Hematopoietic multipotent progenitor cell treated with erythropoietin and hydrocortisone succinate and interleukin-3 and kit ligand, for 8 days (in vitro differentiated cells): ENCODE data around the gene NEXN.
"Not testable (repeated sequence)": the region's sequence is repeated elsewhere in the genome, so short reads cannot be mapped to it uniquely, and the experiment has no call there.

Experiments
- DNase-seq: peaks from one replicate; pipeline ENCODE4 v3.0.0-alpha.2; 2015

The NEXN gene

DNA sequence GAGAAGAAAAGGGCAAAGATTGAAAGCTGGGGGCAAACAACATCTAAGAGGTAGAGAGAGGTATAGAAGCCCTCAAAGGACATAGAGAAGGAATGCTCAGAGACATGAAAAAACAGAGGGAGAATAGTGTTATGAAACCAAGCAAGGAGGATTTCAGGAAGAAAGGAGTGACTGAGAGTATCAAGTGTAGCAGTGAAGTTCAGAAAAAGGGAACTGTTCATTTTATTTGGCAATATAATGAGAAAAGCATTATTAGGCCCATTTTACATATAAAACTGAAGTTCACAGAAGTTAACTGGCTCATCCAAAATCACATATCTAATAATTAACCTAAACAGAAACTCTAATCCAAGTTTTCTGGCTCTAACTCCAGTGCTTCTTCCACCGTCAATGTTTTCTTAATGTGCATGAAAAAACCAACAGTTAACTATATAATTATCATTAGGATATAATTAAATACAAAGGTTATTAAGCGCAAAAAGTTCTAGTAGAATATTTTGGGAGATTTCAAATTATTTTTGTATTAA, 17.7 kb downstream of the NEXN start:
- no peak for DNase-seq

DNA sequence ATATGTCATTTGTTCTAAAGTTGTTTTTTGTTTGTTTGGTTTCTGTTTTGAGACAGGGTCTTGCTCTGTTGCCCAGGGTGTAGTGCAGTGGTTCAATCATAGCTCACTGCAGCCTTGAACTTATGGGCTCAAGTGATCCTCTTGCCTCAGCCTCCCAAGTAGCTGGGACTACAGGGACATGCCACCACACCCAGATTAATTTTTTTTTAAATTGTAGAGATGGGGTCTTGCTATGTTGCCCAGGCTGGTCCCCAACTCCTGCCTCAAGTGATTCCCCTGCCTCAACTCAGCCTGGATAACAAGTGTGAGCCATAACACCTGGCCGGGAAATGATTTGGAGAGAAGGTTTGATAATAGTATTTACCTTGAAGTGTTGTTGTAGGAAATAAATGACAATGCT, 18.2 kb downstream of the NEXN start:
- no peak for DNase-seq

DNA sequence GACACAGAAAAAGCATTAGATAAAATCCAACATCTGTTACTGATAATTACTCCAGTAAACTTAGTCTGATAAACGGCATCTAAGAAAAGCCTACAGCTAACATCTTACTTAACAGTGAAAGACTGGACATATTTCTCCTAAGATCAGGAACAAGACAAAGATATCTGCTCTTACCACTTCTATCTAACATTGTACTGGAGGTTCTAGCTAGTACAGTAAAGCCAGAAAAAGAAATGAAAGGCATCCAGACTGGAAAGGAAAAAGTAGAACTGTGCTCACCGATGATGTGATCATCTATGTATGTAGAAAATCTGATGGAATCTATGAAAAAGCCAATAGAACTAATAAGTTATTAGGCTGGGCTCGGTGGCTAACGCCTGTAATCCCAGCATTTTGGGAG, 21.7 kb downstream of the NEXN start:
- DNase-seq, result no peak

DNA sequence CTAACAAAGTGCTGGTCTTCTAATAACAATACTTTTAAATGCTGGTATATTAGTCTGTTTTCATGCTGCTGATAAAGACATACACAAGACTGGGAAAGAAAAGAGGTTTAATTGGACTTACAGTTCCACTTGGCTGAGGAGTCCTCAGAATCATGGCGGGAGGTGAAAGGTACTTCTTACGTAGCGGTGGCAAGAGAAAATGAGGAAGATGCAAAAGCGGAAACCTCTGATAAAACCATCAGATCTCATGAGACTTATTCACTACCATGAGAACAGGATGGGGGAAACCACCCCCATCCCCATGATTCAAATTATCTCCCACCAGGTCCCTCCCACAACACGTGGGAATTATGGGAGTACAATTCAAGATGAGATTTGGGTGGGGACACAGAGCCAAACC, 30.5 kb downstream of the NEXN start:
- not testable (repeated sequence) for DNase-seq

DNA sequence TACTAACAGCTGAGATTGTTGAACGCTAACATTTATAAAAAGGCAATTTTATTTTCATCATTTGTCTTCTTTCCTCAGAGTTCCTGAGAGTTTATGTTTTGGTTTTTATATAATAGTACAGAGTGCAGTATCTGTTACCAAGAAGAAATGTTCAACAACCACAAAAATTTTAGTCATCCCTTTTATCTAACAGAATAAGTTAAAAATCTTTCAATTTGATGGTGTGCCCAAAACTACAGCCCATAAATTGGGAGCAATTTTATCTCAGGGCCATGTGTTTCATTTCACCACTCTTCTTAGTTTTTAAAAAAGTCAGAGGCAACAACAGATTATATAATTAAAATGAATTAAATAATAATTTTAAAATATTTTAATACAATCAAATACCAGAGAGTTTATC, 37.1 kb downstream of the NEXN start:
- no peak for DNase-seq

DNA sequence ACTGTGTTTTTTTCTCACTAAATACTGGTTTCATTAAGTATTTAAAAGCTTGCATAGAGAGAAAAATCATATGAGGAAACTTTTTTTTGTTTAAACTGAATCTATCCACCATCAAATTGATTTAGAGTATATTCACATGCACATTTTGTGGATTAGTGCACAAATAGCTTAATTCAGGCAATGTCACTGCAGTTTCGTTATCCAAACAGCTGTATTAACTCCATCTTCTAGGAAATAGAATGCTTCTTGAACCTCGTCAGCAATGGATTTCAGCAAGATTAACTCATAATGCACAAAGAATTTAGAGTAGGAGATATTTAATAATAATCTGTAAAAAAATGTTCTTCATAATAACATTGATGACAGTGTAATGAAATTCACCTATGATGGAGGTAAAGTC, 37.5 kb downstream of the NEXN start:
- no peak for DNase-seq

DNA sequence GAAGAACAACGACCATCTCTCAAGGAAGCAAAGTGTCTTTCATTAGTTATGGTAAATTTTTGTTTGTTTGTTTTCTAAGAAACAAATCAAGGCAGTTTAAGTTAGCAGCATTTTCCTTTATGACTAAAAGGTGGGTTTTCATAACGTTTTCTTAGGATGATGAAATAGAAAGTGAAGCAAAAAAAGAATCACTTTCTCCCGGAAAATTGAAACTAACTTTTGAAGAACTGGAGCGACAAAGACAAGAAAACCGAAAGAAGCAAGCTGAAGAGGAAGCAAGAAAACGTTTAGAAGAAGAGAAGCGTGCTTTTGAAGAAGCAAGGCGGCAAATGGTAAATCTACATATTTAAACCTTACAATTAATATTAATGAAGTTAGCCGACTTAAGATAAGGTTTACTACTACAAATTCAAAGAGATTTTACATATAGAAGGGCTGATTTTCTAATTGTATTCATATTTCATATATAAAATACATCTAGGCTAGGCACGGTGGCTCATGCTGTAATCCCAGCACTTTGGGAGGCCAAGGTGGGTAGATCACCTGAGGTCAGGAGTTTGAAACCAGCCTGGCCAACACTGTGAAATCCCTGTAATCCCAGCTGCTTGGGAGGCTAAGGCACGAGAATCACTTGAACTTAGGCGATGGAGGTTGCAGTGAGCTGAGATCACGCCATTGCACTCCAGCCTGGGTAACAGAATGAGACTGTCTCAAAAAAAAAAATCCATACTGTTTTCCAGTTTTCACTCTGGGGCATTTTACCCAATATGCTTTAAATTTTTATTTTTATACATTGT, 38.3 kb downstream of the NEXN start:
- DNase-seq, result no peak

DNA sequence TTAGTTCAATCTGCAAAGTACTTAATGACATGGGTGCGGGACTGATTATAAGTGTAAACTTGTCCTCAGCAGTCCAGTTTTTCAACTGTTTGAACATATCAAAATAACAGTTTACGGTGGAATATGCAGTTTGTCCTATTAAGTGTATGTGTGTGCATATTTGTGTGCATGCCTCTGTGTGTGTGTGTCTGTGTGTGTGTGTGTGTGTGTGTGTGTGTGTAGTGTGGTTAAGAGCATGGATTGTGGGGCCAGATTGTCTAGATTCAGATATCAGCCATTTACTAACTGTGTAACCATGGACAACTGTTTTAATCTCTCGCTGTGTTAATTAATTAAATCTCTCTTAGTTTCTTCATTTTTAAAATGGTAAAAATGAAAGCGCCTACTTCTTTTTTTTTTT, 39.0 kb downstream of the NEXN start:
- DNase-seq, result no peak

DNA sequence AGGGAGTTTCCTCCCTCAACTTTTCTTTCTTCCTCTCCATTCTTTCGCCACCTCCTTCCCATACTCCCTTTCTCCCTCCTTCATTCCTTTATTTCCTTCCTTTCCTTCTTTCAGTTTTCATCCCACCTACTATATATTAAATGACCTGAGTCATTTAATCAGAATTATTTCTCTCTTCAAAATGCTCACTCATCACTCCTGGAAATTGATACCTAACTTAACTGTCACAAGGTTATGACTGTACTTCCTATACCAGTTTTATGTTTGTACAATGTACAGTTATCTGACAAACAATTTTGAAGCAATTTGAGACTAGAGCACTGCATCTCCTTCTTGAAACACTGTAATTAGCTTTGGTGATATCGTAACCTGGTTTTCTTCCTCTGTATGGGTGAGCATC, 41.4 kb downstream of the NEXN start:
- DNase-seq, result no peak

DNA sequence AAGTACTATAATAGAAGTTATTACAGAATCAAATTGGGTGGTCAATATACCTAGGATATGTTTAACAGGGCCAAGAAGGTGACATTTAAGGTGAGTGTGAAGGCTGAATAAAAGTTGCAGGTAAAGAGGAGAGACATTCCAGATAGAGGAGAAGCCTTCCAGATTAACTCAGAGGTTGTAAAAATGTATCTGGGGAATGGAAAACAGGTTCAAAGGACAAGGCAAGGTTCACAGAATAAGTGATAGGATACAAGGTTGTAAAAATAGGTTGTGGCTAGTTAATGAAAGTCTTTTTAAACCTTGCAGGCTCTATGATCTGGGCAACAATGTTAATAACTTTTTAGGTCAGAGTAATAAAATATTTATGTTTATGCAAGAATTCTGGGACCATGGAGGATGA, 50.2 kb downstream of the NEXN start:
- no peak for DNase-seq

DNA sequence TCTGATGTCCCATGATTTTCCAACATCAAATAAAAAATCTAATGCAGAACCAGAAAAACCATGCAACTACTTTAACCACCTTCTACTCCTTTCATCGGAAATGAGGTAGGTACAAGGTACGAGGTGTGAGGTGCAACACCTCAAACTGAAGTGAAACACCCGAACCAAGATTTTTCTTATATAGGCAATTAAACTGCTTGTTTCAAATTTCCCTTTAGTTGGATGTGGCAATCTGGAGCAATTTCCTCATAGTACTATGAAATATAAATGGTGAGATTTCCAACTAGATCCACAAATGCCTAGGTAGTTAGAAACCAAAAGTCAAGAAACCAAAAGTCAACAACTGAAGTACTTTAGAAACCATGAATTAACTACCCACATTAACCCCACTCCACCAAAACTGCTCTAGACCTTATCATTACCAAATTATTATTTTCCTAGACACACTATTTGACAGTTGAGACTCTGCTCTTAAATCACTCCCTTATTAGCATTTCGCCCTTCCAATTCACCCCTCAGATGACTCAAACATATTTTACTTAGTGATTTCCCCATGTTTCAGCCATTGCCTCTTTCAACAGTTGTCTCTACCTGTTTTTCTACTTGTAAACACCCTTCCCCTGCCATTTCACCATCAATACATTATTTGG, 52.6 kb downstream of the NEXN start:
- DNase-seq, result no peak

DNA sequence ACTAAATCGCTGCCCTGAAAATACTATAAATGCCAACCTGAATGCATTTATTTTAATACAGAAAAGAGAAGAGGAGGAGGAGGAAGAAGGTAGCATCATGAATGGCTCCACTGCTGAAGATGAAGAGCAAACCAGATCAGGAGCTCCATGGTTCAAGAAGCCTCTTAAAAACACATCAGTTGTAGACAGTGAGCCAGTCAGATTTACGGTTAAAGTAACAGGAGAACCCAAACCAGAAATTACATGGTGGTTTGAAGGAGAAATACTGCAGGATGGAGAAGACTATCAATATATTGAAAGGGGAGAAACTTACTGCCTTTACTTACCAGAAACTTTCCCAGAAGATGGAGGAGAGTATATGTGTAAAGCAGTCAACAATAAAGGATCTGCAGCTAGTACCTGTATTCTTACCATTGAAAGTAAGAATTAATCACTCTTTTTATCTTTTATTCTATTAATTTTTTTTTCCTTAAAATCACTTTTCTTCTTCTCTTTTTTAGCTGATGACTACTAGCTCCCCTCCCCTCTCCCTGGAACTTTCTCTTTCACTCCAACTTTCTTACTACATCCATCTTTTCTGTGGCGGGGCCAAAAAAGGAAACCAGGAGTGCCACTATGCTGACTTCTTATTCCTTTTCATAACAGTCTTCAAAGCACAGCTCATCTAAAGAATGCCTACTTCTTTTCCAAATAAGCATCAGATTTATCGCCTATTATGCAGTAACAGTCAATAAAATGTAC, 54.1 kb downstream of the NEXN start:
- DNase-seq, result no peak

DNA sequence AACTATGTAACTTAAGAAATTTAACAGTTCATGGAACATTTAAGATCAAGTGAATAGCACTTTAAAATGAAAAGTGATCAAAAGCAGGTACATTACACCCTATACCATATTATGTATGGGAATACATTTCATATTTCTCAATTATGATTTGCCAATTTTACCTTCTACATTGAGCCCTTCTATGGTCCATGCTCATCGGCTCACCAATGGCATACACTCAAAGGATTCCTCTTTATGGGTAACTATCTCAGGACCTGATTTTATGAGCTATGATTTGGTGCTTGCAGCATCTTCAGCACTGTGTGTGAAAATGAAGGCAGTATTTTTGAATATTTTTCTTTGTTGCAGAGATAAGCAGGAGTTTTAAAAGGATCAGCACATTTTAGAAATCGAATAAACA, 56.9 kb downstream of the NEXN start:
- DNase-seq, result no peak

DNA sequence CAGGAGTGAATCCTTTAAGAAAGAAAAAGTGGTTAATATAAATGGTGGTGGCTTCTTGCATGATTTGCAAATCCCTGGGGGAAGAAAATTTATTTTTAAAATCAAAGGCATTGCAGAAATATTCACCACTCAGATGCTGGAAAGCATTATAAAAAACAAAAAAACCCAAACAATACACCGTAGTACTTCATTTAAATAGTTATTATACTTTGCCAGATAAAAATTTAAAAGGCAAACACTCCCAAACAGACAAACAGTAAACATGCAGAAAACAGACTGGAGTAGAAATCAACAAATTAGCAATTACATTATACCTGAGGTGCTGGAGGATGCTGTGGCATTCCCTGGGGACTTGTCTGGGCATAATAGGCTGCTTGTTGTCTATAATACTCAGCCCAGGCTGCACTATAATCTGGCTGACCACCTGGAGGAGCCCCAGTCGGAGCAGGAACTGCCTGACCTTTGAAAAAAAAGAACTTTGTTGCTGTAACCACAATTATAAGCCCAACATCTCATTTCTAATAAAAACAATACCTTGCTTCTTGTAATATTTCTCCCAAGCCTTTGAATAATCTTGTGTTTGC, 60.5 kb downstream of the NEXN start:
- DNase-seq, result peak; percentile 43

DNA sequence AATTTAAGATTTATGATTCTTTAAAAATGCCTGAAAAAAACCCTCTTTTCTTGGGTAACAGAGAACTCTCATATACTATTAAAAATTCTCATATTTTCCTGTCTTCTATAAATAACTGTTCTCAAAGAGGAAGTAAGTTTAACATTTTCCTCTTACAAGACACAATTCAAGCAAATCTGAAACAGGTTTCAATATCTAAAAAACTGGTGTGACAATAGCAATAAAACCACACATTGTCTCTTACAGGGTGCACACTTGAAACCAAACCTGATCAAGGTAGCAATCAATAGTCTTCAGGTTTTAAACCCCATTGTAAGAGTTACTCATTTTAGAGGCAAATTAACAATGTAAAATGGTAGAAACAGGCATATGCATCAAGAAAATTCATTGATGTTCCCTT, 62.4 kb downstream of the NEXN start:
- no peak for DNase-seq

DNA sequence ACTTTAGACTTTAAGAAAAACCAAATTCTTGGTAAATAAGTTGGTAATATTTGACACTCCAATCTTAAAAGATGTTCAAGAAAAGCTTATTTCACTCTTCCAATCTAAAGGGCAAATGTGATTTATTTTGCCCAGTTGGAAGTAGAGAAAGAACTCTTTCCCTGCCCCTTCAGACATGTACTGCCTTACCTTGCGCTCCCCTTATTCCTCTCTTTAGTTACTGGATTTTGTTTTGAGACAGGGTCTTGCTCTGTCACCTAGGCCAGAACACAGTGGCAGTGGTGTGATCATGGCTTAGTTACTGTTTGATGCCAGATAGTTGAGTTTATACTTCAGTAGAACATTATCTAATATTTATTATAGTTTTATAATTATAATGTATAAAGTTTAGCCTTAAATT, 62.9 kb downstream of the NEXN start:
- DNase-seq, result no peak

DNA sequence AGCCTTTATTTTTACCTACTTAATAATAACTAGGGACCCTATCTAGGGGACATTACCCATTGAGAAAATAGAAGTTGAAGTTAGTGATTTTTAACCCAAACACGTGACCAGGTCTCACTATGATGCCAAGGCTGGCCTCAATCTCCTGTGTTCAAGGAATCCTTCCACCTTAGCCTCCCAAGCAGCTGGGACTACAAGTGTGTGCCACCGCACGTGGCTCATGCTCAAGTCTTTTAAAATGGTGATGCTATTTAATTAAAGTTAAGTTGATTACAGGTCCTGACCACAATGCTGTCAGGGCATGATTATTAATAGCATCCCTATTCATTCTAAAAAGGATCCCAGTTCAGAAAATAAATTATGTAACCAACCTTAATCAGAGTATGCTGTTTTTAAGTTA, 65.5 kb downstream of the NEXN start:
- DNase-seq, result no peak

DNA sequence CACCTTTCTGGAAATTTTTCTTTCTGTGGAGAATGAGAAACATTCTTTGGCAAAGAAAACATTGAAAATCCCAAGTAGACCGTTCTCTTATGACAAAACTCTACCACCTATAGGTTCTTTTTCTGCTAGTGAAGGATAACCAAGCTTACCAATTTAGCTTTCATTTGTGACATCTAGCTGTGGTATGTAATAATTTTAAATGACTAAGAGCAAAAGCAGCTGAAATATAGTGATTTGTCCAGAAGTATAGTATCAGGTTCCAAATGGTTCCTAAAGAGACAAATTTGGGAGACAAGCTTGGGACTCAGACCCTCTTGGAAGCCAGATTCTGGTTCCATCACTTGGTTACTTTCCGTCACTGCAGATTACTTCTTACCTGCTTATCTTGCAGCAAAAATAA, 66.1 kb downstream of the NEXN start:
- DNase-seq, result no peak

DNA sequence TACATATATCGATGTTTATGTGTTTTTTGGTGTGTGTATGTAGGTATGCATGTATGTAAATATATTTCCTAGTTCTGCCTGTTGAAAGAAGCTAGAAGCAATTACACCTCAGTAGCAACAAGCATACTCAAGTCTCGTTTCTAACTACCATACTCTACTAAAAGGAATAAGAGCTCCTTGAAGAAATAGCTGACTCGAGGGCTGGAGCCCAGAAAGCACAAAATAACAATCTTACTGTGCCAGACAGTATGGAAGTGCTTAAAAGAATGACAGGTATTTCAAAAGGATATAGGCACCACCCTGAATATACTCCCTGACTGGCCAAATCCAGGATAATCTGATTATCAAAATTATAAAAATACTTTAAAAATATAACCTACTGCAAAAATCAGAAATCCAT, 67.3 kb downstream of the NEXN start:
- no peak for DNase-seq

DNA sequence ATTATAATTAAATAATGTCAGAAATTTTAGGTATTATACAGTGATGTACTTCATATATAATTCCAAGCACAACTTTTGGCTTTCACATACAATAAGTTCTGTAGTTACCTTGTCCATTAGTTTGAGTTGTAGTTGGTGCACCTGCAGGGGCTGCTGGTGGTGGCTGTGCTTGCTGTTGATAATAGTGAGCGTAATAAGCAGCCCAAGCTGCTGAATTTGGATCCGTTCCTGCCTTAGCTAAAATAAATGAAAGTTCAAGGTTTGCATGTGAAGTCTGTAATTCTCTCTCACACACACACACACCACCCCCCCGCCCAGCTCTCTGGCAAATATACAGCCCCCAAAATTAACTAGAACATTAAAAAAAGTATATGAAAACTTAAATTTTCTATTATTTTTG, 68.0 kb downstream of the NEXN start:
- no peak for DNase-seq

DNA sequence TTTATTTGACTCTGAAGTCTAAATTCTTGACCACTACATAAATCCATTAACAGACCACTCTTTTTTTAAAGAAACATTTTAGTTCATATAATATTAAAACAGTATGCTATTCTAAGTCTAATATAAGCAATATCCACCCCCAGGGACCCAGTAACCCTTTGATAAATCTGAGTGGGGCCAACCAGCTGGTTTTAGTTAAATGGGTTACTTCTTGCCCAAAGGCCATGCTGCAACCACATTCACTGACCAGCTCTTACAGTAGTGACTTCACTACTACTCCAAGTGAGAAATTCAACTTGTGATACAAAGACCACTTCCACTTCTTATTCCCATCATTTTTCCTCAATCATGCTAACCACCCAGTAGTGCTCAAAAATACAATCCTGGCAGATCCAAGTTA, 70.0 kb downstream of the NEXN start:
- no peak for DNase-seq

DNA sequence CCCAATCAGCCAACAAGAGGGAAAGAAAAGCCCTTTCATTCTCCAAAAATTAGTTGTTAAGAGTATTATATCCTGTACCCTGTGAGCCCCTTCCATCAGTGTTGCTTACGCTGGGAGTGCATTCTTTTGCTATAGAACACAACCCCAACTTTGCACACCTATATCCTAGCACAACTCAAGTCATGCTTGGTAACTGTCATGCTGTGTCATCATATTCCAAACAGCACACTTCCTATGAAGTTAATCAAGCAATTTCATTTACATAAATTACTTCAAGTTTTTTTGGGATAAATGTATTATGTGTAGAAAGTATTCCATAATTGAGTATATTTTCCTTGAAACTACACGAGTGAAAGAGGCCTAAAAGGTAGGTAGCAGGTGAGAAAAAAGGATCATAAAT, 70.4 kb downstream of the NEXN start:
- DNase-seq, result no peak

DNA sequence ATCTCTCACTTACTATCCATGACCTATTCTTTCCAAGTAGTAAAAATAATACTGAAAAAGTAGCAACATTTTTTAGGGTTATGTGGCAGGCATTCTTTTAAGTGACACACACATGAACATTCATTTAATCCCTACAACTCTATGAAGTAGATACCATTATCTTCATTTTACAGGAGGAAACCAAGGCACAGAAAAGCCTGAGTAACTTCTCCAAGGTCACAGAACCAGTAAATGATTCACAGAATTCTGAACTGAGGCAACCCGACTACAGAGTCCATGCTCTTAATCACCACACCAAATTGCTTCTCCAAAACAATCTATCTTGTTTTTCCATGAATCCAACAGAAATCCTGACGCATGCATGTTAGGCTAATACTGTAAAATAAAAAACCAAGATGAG, 73.0 kb downstream of the NEXN start:
- no peak for DNase-seq

DNA sequence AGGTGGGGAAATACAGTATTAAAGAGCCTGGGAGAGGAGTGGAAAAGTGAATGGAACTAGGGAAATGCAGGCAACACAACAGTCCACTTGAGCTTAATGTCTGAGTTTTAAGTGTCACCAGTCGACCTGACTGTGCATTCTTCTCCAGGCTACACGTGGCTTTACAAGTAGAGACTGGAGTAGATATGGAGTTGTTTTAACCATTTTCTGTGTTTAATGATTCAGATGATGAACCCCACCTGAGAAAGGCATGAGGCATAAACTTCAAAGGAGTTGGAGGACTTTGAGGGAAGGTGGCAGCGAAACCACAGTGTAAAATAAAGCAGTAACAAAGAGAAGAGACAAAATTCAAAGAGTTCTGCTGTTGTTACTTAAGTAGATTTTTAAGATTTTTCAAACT, 77.9 kb downstream of the NEXN start:
- no peak for DNase-seq
